Testis (tissue), 2 donors: Measurements from ENCODE around the gene MLLT1.

Experiments used
- POLR2A ChIP-seq: fragments of 450-650 bp; IDR thresholded peaks from one replicate; pipeline ENCODE4 v1.6.1; 2017; ENCODE audit warnings: antibody characterized with exemption, mild to moderate bottlenecking, moderate library complexity
- TF ChIP-seq, protein P1 (sequence below), 3 experiments: fragments of 450-650 bp in 2 of 3; fragments of 200-600 bp in 1 of 3; sonication (generic) in 1 of 3; IDR thresholded peaks; one replicate each; pipeline ENCODE4 v1.5.1; 2016 to 2019; ENCODE audit warnings: antibody characterized with exemption in 3 of 3, mild to moderate bottlenecking in 2 of 3, moderate library complexity in 1 of 3

DNA sequence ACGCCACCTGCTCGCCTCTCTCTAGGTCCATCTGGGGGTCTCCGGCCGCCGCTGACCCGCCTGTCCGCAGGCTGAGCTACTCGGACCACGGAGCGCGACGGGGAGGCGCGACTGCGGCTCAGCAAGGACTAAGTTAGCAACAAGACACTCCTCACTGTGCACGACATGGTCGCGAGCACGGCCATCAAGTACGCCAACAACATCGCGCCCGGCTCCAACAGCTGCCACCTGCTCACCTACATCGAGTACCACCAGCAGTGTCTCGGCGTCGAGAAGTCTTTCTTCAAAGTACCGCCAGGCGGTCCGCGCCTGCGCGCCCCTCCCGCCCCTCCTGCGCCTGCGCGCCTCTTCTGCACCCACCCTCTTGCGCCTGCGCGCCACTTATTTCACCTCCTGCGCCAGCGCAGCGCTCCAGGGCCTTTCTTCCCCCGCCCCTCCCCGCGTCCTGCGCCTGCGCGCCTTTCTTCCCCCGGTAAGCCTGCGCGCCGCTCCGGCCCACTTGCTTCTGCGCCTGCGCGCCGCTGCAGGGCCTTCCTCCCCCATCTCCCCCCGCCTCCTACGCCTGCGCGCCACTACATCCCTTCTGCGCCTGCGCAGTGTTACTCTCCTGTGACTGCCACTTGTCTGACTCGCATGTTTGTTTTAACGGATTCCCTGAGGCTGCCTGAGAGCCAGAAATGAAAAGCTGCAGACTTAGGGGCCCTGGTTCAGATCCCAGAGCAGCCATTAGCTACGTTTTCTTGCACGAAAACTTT is 80.4 kb downstream of the MLLT1 start:
- TF ChIP-seq POLR2A, result no peak
- TF ChIP-seq, protein P1, sequence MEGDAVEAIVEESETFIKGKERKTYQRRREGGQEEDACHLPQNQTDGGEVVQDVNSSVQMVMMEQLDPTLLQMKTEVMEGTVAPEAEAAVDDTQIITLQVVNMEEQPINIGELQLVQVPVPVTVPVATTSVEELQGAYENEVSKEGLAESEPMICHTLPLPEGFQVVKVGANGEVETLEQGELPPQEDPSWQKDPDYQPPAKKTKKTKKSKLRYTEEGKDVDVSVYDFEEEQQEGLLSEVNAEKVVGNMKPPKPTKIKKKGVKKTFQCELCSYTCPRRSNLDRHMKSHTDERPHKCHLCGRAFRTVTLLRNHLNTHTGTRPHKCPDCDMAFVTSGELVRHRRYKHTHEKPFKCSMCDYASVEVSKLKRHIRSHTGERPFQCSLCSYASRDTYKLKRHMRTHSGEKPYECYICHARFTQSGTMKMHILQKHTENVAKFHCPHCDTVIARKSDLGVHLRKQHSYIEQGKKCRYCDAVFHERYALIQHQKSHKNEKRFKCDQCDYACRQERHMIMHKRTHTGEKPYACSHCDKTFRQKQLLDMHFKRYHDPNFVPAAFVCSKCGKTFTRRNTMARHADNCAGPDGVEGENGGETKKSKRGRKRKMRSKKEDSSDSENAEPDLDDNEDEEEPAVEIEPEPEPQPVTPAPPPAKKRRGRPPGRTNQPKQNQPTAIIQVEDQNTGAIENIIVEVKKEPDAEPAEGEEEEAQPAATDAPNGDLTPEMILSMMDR (IDR thresholded peaks at IDR 0.05), result peak; percentile 20 to 56 (median 44)
